Stomach (tissue), 9 donors: Measurements from ENCODE around the gene BEST2. TPM values are rescaled to one million over a fixed set of nuclear protein-coding genes. Genes with fewer than 3 reads are reported as not detected.

Source experiments
- DNase-seq, 2 donors: peaks; one replicate each; pipeline versions ENCODE4 v3.0.0 to v3.0.0-alpha.2; 2013 to 2019
- H3K27ac ChIP-seq, 5 donors: fragments of 200-600 bp in 4 of 5; sonication (generic) in 4 of 5; one replicate each; pipeline ENCODE4 v1.5.1; 2013 to 2019; ENCODE audit warnings: mild to moderate bottlenecking in 1 of 5, moderate library complexity in 1 of 5
- H3K27me3 ChIP-seq, 3 donors: fragments of 200-600 bp; sonication (generic); one replicate each; pipeline ENCODE4 v1.5.1; 2017 to 2019; ENCODE audit warnings: mixed run types in 1 of 3
- H3K36me3 ChIP-seq, 4 donors: fragments of 200-600 bp; sonication (generic); 1 replicate in 3 of 4; 2 replicates in 1 of 4; pipeline ENCODE4 v1.5.1; 2016 to 2019
- H3K4me1 ChIP-seq, 4 donors: fragments of 200-600 bp; sonication (generic); one replicate each; pipeline ENCODE4 v1.5.1; 2016 to 2019
- H3K4me3 ChIP-seq, 4 donors: fragments of 200-600 bp; sonication (generic) in 3 of 4; one replicate each; pipeline ENCODE4 v1.5.1; 2016 to 2019; ENCODE audit warnings: mild to moderate bottlenecking in 1 of 4
- H3K9me3 ChIP-seq, 4 donors: fragments of 200-600 bp; sonication (generic); one replicate each; pipeline ENCODE4 v1.5.1; 2016 to 2019
- CTCF ChIP-seq, 7 experiments: fragments of 450-650 bp in 4 of 7; fragments of 200-600 bp in 3 of 7; sonication (generic) in 3 of 7; IDR thresholded peaks; one replicate each; pipeline ENCODE4 v1.5.1; 2016 to 2019; ENCODE audit warnings: antibody characterized with exemption in 7 of 7, control low read depth in 2 of 7, mild to moderate bottlenecking in 1 of 7
- EP300 ChIP-seq: sonication (generic); formaldehyde crosslinking; IDR thresholded peaks from one replicate; pipeline ENCODE4 v1.6.1; 2017; ENCODE audit warnings: antibody characterized with exemption
- POLR2A ChIP-seq, 4 donors: fragments of 450-650 bp; IDR thresholded peaks; one replicate each; pipeline ENCODE4 v1.6.1; 2016; ENCODE audit warnings: antibody characterized with exemption in 4 of 4, control low read depth in 2 of 4, mild to moderate bottlenecking in 1 of 4, moderate library complexity in 1 of 4
- POLR2AphosphoS5 ChIP-seq, 3 donors: sonication (generic); formaldehyde crosslinking; IDR thresholded peaks; one replicate each; pipeline ENCODE4 v1.6.1; 2016; ENCODE audit warnings: antibody characterized with exemption in 3 of 3
- WGBS, 5 donors: extraction: QIAGEN DNeasy Blood & Tissue Kit in 3 of 5; methylation state at CpG; one replicate each; pipeline versions ENCODE4 v1.1.5 to v1.1.7; 2013 to 2018; 5-methylcytosine and 5-hydroxymethylcytosine counted together
- intact Hi-C: fragments of 100-400 bp; cut with DNase I; formaldehyde crosslinking; loops from one replicate; pipeline ENCODE4 v1.15.1; 2023; ENCODE audit warnings: low total_unique reads
- polyA plus RNA-seq, 3 donors: library from polyadenylated mRNA; stranded (reverse); fragments of 200-250 nt; gene quantifications; one replicate each; pipeline ENCODE4 v1.2.3, GENCODE V29; 2013
- total RNA-seq, 5 donors: library from RNA; depleted of rRNA; stranded (reverse); fragments of >200 nt; gene quantifications; one replicate each; pipeline versions ENCODE4 v1.1.0 to v1.2.3, GENCODE V29; 2014 to 2016
- donor health status: healthy with polysubstance abuse.
- donor health status: Bipolar disorder and iron deficiency.
- donor health status: healthy.

The BEST2 gene
- total and polyA plus RNA-seq, 8 donors = 0.08 to 165 TPM; not detected in 6

DNA sequence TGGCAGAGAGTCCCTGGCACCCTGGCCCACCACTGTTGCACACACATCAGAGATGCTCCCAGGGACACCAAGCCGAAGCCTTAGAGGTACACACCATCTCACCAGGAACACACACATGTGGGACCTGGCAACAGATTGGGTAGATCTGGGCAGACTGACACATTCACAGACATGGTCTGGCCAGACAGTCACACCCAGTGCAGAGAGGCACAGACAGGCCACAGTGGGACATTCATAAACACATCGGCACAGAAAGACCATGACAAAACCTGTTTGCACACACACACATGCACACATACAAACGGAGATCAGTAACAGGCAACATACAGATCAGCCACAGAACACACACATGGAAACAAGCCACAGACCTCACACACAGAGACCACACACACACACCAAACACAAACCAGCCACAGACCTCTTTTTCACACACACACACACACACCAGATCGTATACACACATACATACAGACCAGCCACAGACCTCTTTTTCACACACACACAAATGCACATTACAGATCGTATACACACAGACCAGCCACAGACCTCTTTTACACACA, 33.4 kb downstream of the BEST2 start:
- no peaks in the 10 kb centered on the region for H3K27me3 ChIP-seq
- peaks cover 74 to 92% (median 80%) of the 10 kb centered on the region in 4 donors for H3K4me1 ChIP-seq
- TF ChIP-seq POLR2A (IDR thresholded peaks at IDR 0.05) = no peak
- TF ChIP-seq CTCF (IDR thresholded peaks at IDR 0.05) = no peak
- TF ChIP-seq EP300 = no peak
- no peak for TF ChIP-seq POLR2AphosphoS5 (IDR thresholded peaks at IDR 0.05)
- H3K36me3 ChIP-seq = no peaks in the 10 kb centered on the region
- no peaks in the 10 kb centered on the region for H3K9me3 ChIP-seq
- DNase-seq = peak in 1 of 2 donors; percentile 78
- intact Hi-C loops = no loop called here
- H3K4me3 ChIP-seq = no peak overlapping the region
- WGBS, 5 donors = 25 to 40% (median 37%) methylated on average over 4 to 5 of the region's 5 CpGs
- H3K27ac ChIP-seq = peak overlapping the region; percentile 92 to 100 (median 95)

DNA sequence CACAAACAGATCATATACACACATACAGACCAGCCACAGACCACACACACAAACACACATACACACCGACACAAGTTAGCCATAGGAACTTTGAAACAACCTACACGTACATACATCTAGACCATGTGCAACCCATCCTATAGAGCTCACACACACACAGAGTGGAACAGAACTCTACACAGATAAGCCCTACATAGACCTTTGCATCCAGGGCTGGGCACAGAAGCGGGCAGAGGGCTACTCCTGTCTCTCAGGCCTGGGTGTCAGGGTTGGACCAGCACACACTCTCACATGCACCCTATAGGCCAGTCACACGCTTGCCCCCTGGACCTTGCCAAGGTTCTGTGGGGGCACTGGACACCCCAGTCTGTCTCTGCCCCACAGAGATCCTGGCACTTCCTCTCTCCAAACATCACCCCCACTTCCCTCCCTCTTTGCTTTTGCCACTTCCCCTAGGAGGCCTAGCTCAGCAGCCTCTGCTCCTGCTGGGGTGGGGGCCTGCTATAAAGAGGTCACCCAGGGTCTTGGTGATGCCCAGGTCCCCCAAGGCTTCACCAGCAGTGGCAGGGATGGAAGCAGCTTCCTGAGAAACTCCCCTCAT, 33.9 kb downstream of the BEST2 start:
- intact Hi-C loops = no loop called here
- Histone ChIP-seq H3K36me3 (no peaks in the 10 kb centered on the region), H3K4me1 (peaks cover 76 to 88% (median 85%) of the 10 kb centered on the region in 4 donors), H3K4me3 (no peak overlapping the region), H3K9me3 (no peaks in the 10 kb centered on the region), H3K27me3 (no peaks in the 10 kb centered on the region), H3K27ac (peak overlapping the region; percentile 92 to 100 (median 95))
- 37 to 62% (median 43%) methylated on average over 4 of the region's 4 CpGs for WGBS, 5 donors
- no peak for TF ChIP-seq POLR2AphosphoS5 (IDR thresholded peaks at IDR 0.05)
- TF ChIP-seq CTCF (IDR thresholded peaks at IDR 0.05) = no peak
- TF ChIP-seq POLR2A (IDR thresholded peaks at IDR 0.05) = no peak
- no peak for TF ChIP-seq EP300
- peak in 1 of 2 donors; percentile 53 for DNase-seq

GRCh38 chr19:12786141-12786870, 34.7 kb downstream of the BEST2 start:
- H3K27me3 ChIP-seq = no peaks in the 10 kb centered on the region
- no peaks in the 10 kb centered on the region for H3K36me3 ChIP-seq
- H3K4me3 ChIP-seq = peak overlapping the region in 1 of 4 donors; percentile 13
- peak; percentile 87 to 95 for DNase-seq
- 18 to 44% (median 30%) methylated on average over 6 to 18 of the region's 18 CpGs for WGBS, 5 donors
- no peak for TF ChIP-seq EP300
- no peak for TF ChIP-seq CTCF (IDR thresholded peaks at IDR 0.05)
- TF ChIP-seq POLR2A (IDR thresholded peaks at IDR 0.05) = no peak
- peak; percentile 69 to 84 (median 72) for TF ChIP-seq POLR2AphosphoS5 (IDR thresholded peaks at IDR 0.05)
- peak overlapping the region; percentile 92 to 100 (median 95) for H3K27ac ChIP-seq
- intact Hi-C loops = no loop called here
- H3K4me1 ChIP-seq = peaks cover 81 to 91% (median 87%) of the 10 kb centered on the region in 4 donors
- no peaks in the 10 kb centered on the region for H3K9me3 ChIP-seq

GRCh38 chr19:12786952-12787351, 35.4 kb downstream of the BEST2 start:
- no peaks in the 10 kb centered on the region for H3K27me3 ChIP-seq
- no peaks in the 10 kb centered on the region for H3K9me3 ChIP-seq
- WGBS, 5 donors = 52 to 67% (median 58%) methylated on average over 3 of the region's 3 CpGs
- peaks cover 80 to 88% (median 81%) of the 10 kb centered on the region in 4 donors for H3K4me1 ChIP-seq
- peak in 1 of 2 donors; percentile 41 for DNase-seq
- no peaks in the 10 kb centered on the region for H3K36me3 ChIP-seq
- TF ChIP-seq POLR2AphosphoS5 (IDR thresholded peaks at IDR 0.05) = no peak
- no peak for TF ChIP-seq CTCF (IDR thresholded peaks at IDR 0.05)
- TF ChIP-seq EP300 = no peak
- TF ChIP-seq POLR2A (IDR thresholded peaks at IDR 0.05) = no peak
- intact Hi-C loops = no loop called here
- peak overlapping the region in 1 of 4 donors; percentile 13 for H3K4me3 ChIP-seq
- peak overlapping the region; percentile 92 to 100 (median 95) for H3K27ac ChIP-seq
